Activated CD8-positive, alpha-beta memory T cell treated with anti-CD3 and anti-CD28 coated beads, Interleukin-2, amount 50 U/mL, for 24 hours (primary cell): ENCODE measurements around the gene FAHD2A.
"Not testable (repeated sequence)": the region's sequence is repeated elsewhere in the genome, so short reads cannot be mapped to it uniquely, and the experiment has no call there.

Experiments used
- DNase-seq: peaks from one replicate; pipeline ENCODE4 v3.0.0-alpha.2; 2020; ENCODE audit errors: extremely low read depth

FAHD2A gene

GRCh38 chr2:95435162-95435871 is 32.8 kb downstream of the FAHD2A start:
- DNase-seq: not testable (repeated sequence)

- DNase-seq: not testable (repeated sequence)
Observed at GRCh38 chr2:95435872-95436209, 33.3 kb downstream of the FAHD2A start.

- not testable (repeated sequence) for DNase-seq
Observed at GRCh38 chr2:95442474-95443099, 40.1 kb downstream of the FAHD2A start.

GRCh38 chr2:95445317-95445716 is 42.8 kb downstream of the FAHD2A start:
- DNase-seq: not testable (repeated sequence)

GRCh38 chr2:95463292-95463691 is 60.8 kb downstream of the FAHD2A start:
- DNase-seq: not testable (repeated sequence)
